ENCODE results near the gene DPYSL4. TPM values are rescaled to one million over a fixed set of nuclear protein-coding genes. Genes with fewer than 3 reads are reported as not detected.

DPYSL4 gene
- total and polyA plus RNA-seq, 12 donors, result 2.4 to 78.9 (median 30.6) TPM

GRCh38 chr10:132154440-132154839 is 32.3 kb upstream of the DPYSL4 start:
- intact Hi-C loops (cut with DNase I), result no loop called here
- WGBS, 2 donors, result 72 to 75% methylated on average over 7 of the region's 7 CpGs
- H3K36me3 ChIP-seq, result no peaks in the 10 kb centered on the region
- no peaks in the 10 kb centered on the region for H3K4me1 ChIP-seq
- H3K27ac ChIP-seq, result no peak overlapping the region
- no peak overlapping the region for H3K4me3 ChIP-seq
- ATAC-seq (no peak), DNase-seq (no peak)
- no peaks in the 10 kb centered on the region for H3K27me3 ChIP-seq
- no peak for TF ChIP-seq CTCF (IDR thresholded peaks at IDR 0.05)
- no peaks in the 10 kb centered on the region for H3K9me3 ChIP-seq

- WGBS, 2 donors, result 100% methylated on average over 1 of the region's 1 CpG
- no peaks in the 10 kb centered on the region for H3K36me3 ChIP-seq
- intact Hi-C loops (cut with DNase I), result no loop called here
- ATAC-seq, result no peak
- H3K9me3 ChIP-seq, result no peaks in the 10 kb centered on the region
- no peaks in the 10 kb centered on the region for H3K27me3 ChIP-seq
- no peak overlapping the region for H3K27ac ChIP-seq
- no peak overlapping the region for H3K4me3 ChIP-seq
- TF ChIP-seq CTCF (IDR thresholded peaks at IDR 0.05), result no peak
- DNase-seq, result no peak
- H3K4me1 ChIP-seq, result no peaks in the 10 kb centered on the region
Observed at GRCh38 chr10:132154931-132155330, 31.8 kb upstream of the DPYSL4 start.

GRCh38 chr10:132155723-132156381 is 30.9 kb upstream of the DPYSL4 start:
- no peaks in the 10 kb centered on the region for H3K27me3 ChIP-seq
- no peak overlapping the region for H3K4me3 ChIP-seq
- ATAC-seq (peak in 1 of 8 donors; percentile 14), DNase-seq (peak in 1 of 2 donors; percentile 0)
- no peak overlapping the region for H3K27ac ChIP-seq
- WGBS, 2 donors, result 84 to 86% methylated on average over 15 of the region's 15 CpGs
- H3K9me3 ChIP-seq, result no peaks in the 10 kb centered on the region
- intact Hi-C loops (cut with DNase I), result no loop called here
- no peaks in the 10 kb centered on the region for H3K4me1 ChIP-seq
- no peak for TF ChIP-seq CTCF (IDR thresholded peaks at IDR 0.05)
- H3K36me3 ChIP-seq, result no peaks in the 10 kb centered on the region

- H3K27me3 ChIP-seq, result no peaks in the 10 kb centered on the region
- H3K4me1 ChIP-seq, result no peaks in the 10 kb centered on the region
- 81% methylated on average over 7 of the region's 7 CpGs for whole genome bisulfite sequencing, 2 donors
- no peak for TF ChIP-seq CTCF (IDR thresholded peaks at IDR 0.05)
- H3K4me3 ChIP-seq, result no peak overlapping the region
- no peaks in the 10 kb centered on the region for H3K9me3 ChIP-seq
- H3K36me3 ChIP-seq, result no peaks in the 10 kb centered on the region
- peak in 3 of 8 donors; percentile 8 to 22 (median 18) for ATAC-seq
- intact Hi-C loops (cut with DNase I), result no loop called here
- no peak overlapping the region for H3K27ac ChIP-seq
- DNase-seq, result no peak
Observed at GRCh38 chr10:132156382-132156781, 30.4 kb upstream of the DPYSL4 start.
